IPS DF 6.9 (cell line): ENCODE measurements around the gene PSMA5.

Experiments
- DNase-seq: peaks from one replicate; pipeline ENCODE4 v3.0.0-alpha.2; 2013; ENCODE audit warnings: low read depth, low spot score
- H3K27ac ChIP-seq: one replicate; pipeline ENCODE4 v1.5.1; 2013; ENCODE audit warnings: low read length, control low read depth
- H3K27me3 ChIP-seq: 2 replicates; pipeline ENCODE4 v1.6.1; 2013; ENCODE audit warnings: mild to moderate bottlenecking, low read length; ENCODE audit not compliant: control insufficient read depth, insufficient read depth
- H3K36me3 ChIP-seq: 2 replicates; pipeline ENCODE4 v1.6.1; 2013; ENCODE audit warnings: low read length; ENCODE audit not compliant: control insufficient read depth, insufficient read depth
- H3K4me1 ChIP-seq: 2 replicates; pipeline ENCODE4 v1.6.1; 2013; ENCODE audit warnings: low read length; ENCODE audit not compliant: control insufficient read depth, insufficient read depth
- H3K4me3 ChIP-seq: 2 replicates; pipeline ENCODE4 v1.5.1; 2013; ENCODE audit warnings: mild to moderate bottlenecking, low read length
- H3K9me3 ChIP-seq: 2 replicates; pipeline ENCODE4 v1.6.1; 2013; ENCODE audit warnings: low read length, inconsistent platforms; ENCODE audit not compliant: control insufficient read depth, insufficient read depth
- WGBS: extraction: QIAGEN DNeasy Blood & Tissue Kit; methylation state at CpG from one replicate; pipeline ENCODE4 v1.1.7; 2013; ENCODE audit warnings: mixed read lengths, missing lambda C conversion rate; ENCODE audit not compliant: insufficient read length, insufficient coverage; 5-methylcytosine and 5-hydroxymethylcytosine counted together

PSMA5 gene

GRCh38 chr1:109370712-109371340 is 55.4 kb downstream of the PSMA5 start:
- Histone ChIP-seq H3K27ac (no peak overlapping the region), H3K4me1 (peaks cover 2% of the 10 kb centered on the region; the same call in 1 of the 2 replicates), H3K27me3 (no peaks in the 10 kb centered on the region), H3K4me3 (no peak overlapping the region), H3K36me3 (no peaks in the 10 kb centered on the region), H3K9me3 (no peaks in the 10 kb centered on the region)
- no CpG with 5 or more reads among the region's 7 CpGs for WGBS
- no peak for DNase-seq

DNA sequence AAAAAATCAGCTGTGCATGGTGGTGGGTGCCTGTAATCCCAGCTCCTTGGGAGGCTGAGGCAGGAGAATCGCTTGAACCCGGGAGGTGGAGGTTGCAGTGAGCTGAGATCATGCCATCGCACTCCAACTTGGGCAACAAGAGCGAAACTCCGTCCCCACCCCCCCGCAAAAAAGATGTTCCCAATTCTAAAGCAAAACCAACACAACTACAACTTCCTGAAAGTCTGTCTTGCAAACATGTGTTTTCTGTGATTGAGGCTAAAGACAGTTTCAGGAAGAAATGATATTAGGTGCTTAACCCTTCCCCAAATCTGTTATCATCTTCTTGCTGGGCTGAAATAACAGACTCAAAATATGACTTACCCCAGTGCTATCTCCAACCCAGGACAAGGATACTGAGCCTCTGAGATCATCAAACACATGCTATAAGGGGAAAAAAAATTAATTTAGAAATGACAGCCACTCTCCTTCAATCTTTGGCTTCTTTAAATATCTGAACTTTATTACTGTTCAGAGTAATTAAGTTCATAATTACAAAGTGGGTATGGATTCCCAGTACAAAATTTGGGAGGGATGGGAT is 57.0 kb downstream of the PSMA5 start:
- no peak for DNase-seq
- H3K27ac ChIP-seq = no peak overlapping the region
- WGBS = no CpG with 5 or more reads among the region's 6 CpGs

DNA sequence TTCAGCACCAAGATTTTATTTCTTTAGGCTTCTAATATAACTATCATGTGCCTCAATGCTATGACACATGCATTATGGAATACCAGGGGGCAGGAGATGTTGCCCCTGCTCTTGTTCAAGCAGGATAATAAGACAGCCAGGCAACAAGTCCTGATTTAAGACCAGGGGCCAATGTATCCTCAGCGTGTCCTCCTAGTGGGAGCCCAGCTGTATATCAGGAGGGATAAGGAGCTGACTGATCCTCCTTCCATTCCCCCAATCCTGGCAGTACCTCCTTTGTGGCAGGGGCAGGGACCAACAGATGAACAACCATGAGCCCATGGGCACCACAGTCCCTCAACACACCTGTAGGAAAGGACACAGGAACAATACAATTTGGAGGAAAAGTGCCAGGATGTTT is 57.8 kb downstream of the PSMA5 start:
- H3K36me3 ChIP-seq = no peaks in the 10 kb centered on the region; the same call in 1 of the 2 replicates
- no peaks in the 10 kb centered on the region for H3K9me3 ChIP-seq
- no peaks in the 10 kb centered on the region for H3K27me3 ChIP-seq
- no CpG with 5 or more reads among the region's 1 CpG for WGBS
- no peak overlapping the region for H3K4me3 ChIP-seq
- no peak for DNase-seq
- H3K4me1 ChIP-seq = peaks cover 2% of the 10 kb centered on the region; the same call in 1 of the 2 replicates
- H3K27ac ChIP-seq = no peak overlapping the region

More for the DNA sequence above, 57.0 kb downstream of the PSMA5 start:
- Histone ChIP-seq H3K27me3 (no peaks in the 10 kb centered on the region), H3K36me3 (no peaks in the 10 kb centered on the region), H3K4me1 (peaks cover 2% of the 10 kb centered on the region; the same call in 1 of the 2 replicates), H3K4me3 (no peak overlapping the region), H3K9me3 (no peaks in the 10 kb centered on the region)

DNA sequence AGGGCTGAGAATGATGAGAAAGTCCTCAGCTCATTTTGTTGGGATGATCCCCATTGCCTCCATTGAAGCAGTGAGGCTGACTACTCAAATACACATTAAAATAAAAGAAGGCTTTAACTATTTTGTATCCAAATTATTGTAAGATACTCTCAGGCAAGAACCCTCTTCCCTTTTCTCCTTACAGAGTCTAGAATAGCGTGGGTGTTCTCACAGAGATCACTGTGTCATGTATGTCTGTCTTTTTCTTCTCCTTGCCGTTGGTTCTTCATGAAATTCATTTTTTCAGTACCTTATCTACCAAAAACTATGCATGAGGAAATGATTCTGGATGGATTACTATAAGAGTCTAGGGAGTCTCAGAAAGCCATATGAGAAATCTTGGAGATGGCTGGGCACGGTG is 58.6 kb downstream of the PSMA5 start:
- Histone ChIP-seq H3K36me3 (no peaks in the 10 kb centered on the region; the same call in 1 of the 2 replicates), H3K4me3 (no peak overlapping the region), H3K9me3 (no peaks in the 10 kb centered on the region), H3K27ac (no peak overlapping the region), H3K27me3 (no peaks in the 10 kb centered on the region), H3K4me1 (peaks cover 2% of the 10 kb centered on the region; the same call in 1 of the 2 replicates)
- no peak for DNase-seq
- WGBS = no CpG with 5 or more reads among the region's 3 CpGs

DNA sequence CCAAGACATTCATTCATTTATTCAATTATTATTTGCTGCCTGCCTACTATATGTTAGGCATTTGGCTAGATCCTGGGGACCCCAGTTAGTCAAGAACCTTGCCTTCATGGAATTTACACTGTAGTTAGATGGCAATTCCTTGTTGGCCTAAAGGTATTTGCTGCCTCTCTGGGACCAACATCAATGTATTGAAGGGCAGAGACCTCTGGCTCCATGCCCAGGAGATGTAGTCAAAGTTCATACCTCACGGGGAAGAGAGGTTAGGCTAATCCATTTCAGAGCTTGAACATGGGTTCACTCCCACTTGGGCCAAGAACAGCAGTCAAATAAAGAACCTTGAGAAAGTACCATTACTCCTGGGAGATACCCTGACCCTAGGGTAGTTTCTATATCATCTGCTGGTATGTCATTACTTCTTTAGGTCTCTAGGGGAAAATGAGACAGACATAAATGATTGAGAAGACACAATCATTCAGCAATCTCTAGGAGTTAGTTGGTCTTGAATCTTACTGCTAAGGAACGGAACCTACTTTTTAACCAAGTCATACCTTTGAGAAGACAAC is 60.5 kb downstream of the PSMA5 start:
- no peak overlapping the region for H3K4me3 ChIP-seq
- H3K9me3 ChIP-seq = no peaks in the 10 kb centered on the region
- no CpG with 5 or more reads among the region's 2 CpGs for WGBS
- no peaks in the 10 kb centered on the region for H3K4me1 ChIP-seq
- no peak overlapping the region for H3K27ac ChIP-seq
- no peak for DNase-seq
- no peaks in the 10 kb centered on the region; the same call in 1 of the 2 replicates for H3K36me3 ChIP-seq
- H3K27me3 ChIP-seq = no peaks in the 10 kb centered on the region

- no CpG with 5 or more reads among the region's 1 CpG for WGBS
- H3K4me3 ChIP-seq = no peak overlapping the region
- no peak for DNase-seq
- no peaks in the 10 kb centered on the region; the same call in 1 of the 2 replicates for H3K36me3 ChIP-seq
- H3K4me1 ChIP-seq = no peaks in the 10 kb centered on the region
- H3K9me3 ChIP-seq = no peaks in the 10 kb centered on the region
- no peaks in the 10 kb centered on the region for H3K27me3 ChIP-seq
- H3K27ac ChIP-seq = no peak overlapping the region
These were observed 64.6 kb downstream of the PSMA5 start for GRCh38 chr1:109361649-109362048.

DNA sequence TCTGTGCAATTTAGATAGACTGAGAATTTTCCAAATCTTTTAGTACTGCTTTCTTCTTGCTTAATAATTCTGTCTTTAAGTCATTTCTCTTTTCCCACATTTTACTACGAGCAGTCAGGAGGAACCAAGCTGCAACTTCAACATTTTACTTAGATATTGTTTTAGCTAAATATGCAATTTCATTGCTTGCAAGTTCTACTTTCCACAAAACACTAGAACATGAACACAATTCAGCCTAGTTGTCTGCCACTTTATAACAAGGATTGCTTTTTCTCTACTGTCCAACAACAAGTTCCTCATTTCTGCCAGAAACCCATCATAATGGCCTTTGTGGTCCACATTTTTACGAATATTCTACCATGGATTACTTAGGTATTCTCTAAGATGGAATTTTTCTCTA is 65.2 kb downstream of the PSMA5 start:
- Histone ChIP-seq H3K4me3 (no peak overlapping the region), H3K9me3 (no peaks in the 10 kb centered on the region), H3K4me1 (no peaks in the 10 kb centered on the region), H3K27me3 (no peaks in the 10 kb centered on the region), H3K27ac (no peak overlapping the region), H3K36me3 (no peaks in the 10 kb centered on the region; the same call in 1 of the 2 replicates)
- no CpG with 5 or more reads among the region's 2 CpGs for WGBS
- DNase-seq = no peak

DNA sequence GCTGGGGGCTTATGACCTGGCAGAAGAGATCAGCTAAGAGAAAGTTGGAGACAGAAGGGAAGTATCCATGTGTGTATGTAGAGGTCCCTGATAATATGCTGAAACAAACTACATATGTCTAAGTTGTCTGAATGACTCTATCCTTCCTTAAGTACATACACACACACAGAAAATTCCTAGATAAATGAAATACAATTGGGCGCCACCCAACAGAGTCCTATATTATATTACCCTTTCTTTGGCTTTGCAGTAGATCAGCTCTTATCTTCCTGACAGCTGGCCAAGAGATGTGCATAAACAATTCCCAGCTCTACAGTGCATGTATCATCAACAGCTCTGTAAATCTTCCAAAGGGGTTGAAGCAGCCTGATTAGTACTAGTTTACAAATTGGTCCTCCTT is 68.6 kb downstream of the PSMA5 start:
- no CpG with 5 or more reads among the region's 1 CpG for WGBS
- Histone ChIP-seq H3K36me3 (no peaks in the 10 kb centered on the region), H3K27me3 (no peaks in the 10 kb centered on the region), H3K9me3 (no peaks in the 10 kb centered on the region), H3K27ac (no peak overlapping the region), H3K4me1 (no peaks in the 10 kb centered on the region), H3K4me3 (no peak overlapping the region)
- DNase-seq = no peak

DNA sequence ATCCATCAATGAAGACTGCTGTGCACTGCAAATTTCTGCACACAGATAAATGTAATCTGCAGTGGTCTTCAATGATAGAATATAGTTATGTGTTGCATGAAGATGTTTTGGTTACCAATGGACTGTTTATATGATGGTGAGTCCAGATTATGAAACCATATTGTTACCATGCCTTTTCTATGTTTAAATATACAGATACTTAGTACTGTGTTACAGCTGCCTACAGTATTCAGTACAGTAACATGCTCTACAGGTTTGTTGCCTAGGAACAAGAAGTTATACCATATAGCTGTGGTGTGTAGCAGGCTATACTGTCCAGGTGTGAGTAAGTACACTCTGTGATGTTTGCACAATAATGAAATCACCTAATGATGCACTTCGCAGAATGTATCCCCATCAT is 69.3 kb downstream of the PSMA5 start:
- Histone ChIP-seq H3K27ac (no peak overlapping the region), H3K4me1 (no peaks in the 10 kb centered on the region), H3K4me3 (no peak overlapping the region), H3K27me3 (no peaks in the 10 kb centered on the region), H3K36me3 (no peaks in the 10 kb centered on the region), H3K9me3 (no peaks in the 10 kb centered on the region)
- no CpG with 5 or more reads among the region's 1 CpG for WGBS
- no peak for DNase-seq

DNA sequence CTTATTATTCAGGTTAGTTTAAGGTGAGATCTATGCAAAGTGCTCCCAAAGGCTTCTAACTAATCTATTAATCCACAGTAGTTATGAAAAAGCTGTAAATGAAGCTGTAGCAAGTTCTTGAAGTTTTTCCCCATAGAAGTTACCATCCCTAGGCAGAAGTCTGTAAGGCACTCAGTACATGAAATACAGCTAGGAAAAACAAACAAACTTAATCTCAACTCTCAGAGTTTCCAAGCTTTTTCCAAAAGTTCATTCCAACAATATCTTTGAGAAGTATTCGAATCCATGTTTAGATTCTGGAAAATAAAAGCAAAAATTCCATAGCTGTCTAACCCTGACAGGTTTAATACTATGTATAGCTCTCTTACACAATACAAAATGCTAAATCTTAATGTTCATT is 69.7 kb downstream of the PSMA5 start:
- Histone ChIP-seq H3K27me3 (no peaks in the 10 kb centered on the region), H3K9me3 (no peaks in the 10 kb centered on the region), H3K27ac (no peak overlapping the region), H3K4me3 (no peak overlapping the region), H3K36me3 (no peaks in the 10 kb centered on the region), H3K4me1 (no peaks in the 10 kb centered on the region)
- WGBS = no CpG with 5 or more reads among the region's 1 CpG
- DNase-seq = no peak
